ENCODE data around the gene ERC2. TPM values are rescaled to one million over a fixed set of nuclear protein-coding genes. Genes with fewer than 3 reads are reported as not detected.

Gene ERC2
- total RNA-seq, 1 donor: 0.43 TPM

GRCh38 chr3:56131974-56132590 is 336.2 kb downstream of the ERC2 start:
- DNase-seq (ENCODE audit: low read depth): peak; percentile 94
- no peak overlapping the region for H3K4me3 ChIP-seq (ENCODE audit: low read depth, low read length)
- no peak for TF ChIP-seq CTCF (IDR thresholded peaks at IDR 0.05; ENCODE audit: insufficient read depth, low read depth, low read length)

- no peak overlapping the region for H3K4me3 ChIP-seq (ENCODE audit: low read depth, low read length)
- TF ChIP-seq CTCF (IDR thresholded peaks at IDR 0.05; ENCODE audit: insufficient read depth, low read depth, low read length): no peak
- DNase-seq (ENCODE audit: low read depth): no peak
These were observed 338.2 kb downstream of the ERC2 start for GRCh38 chr3:56130036-56130435.

- no peak for DNase-seq (ENCODE audit: low read depth)
- no peak overlapping the region for H3K4me3 ChIP-seq (ENCODE audit: low read depth, low read length)
- TF ChIP-seq CTCF (IDR thresholded peaks at IDR 0.05; ENCODE audit: insufficient read depth, low read depth, low read length): no peak
These were observed 341.6 kb downstream of the ERC2 start for GRCh38 chr3:56126632-56127031.

GRCh38 chr3:56125358-56126005 is 342.8 kb downstream of the ERC2 start:
- peak; percentile 85 for DNase-seq (ENCODE audit: low read depth)
- no peak overlapping the region for H3K4me3 ChIP-seq (ENCODE audit: low read depth, low read length)
- TF ChIP-seq CTCF (IDR thresholded peaks at IDR 0.05; ENCODE audit: insufficient read depth, low read depth, low read length): no peak

- no peak for TF ChIP-seq CTCF (IDR thresholded peaks at IDR 0.05; ENCODE audit: insufficient read depth, low read depth, low read length)
- no peak for DNase-seq (ENCODE audit: low read depth)
These were observed 343.7 kb downstream of the ERC2 start for GRCh38 chr3:56124546-56124945.

GRCh38 chr3:56123487-56123886 is 344.8 kb downstream of the ERC2 start:
- no peak for DNase-seq (ENCODE audit: low read depth)
- H3K4me3 ChIP-seq (ENCODE audit: low read depth, low read length): no peak overlapping the region
- TF ChIP-seq CTCF (IDR thresholded peaks at IDR 0.05; ENCODE audit: insufficient read depth, low read depth, low read length): no peak

More at GRCh38 chr3:56124546-56124945, 343.7 kb downstream of the ERC2 start:
- H3K4me3 ChIP-seq (ENCODE audit: low read depth, low read length): no peak overlapping the region

Measured in fibroblast of villous mesenchyme (primary cell).